Endodermal cell (in vitro differentiated cells): ENCODE measurements around the gene LYPD4. TPM values are rescaled to one million over a fixed set of nuclear protein-coding genes. Genes with fewer than 3 reads are reported as not detected.

Source experiments
- DNase-seq: peaks from one replicate; pipeline ENCODE4 v3.0.0-alpha.2; 2017
- H3K27ac ChIP-seq: 2 replicates; pipeline ENCODE4 v1.5.1; 2013; ENCODE audit warnings: mild to moderate bottlenecking, low read depth, low read length, moderate library complexity
- H3K27me3 ChIP-seq: 2 replicates; pipeline ENCODE4 v1.6.1; 2013; ENCODE audit warnings: mild to moderate bottlenecking, low read length, moderate library complexity; ENCODE audit not compliant: insufficient read depth, control insufficient read depth, poor library complexity, severe bottlenecking
- H3K36me3 ChIP-seq: 2 replicates; pipeline ENCODE4 v1.7.0; 2013; ENCODE audit warnings: mild to moderate bottlenecking, low read length, moderate library complexity; ENCODE audit not compliant: control insufficient read depth, insufficient read depth
- H3K4me1 ChIP-seq: one replicate; pipeline ENCODE4 v1.7.0; 2013; ENCODE audit warnings: low read length; ENCODE audit not compliant: control insufficient read depth, insufficient read depth
- H3K4me3 ChIP-seq: 2 replicates; pipeline ENCODE4 v1.5.1; 2013; ENCODE audit warnings: mild to moderate bottlenecking, low read length, moderate library complexity
- H3K9ac ChIP-seq: 2 replicates; pipeline ENCODE4 v1.6.1; 2013; ENCODE audit warnings: mild to moderate bottlenecking, low read length, moderate library complexity; ENCODE audit not compliant: poor library complexity, severe bottlenecking; ENCODE audit errors: extremely low read depth
- H3K9me3 ChIP-seq: 2 replicates; pipeline ENCODE4 v1.6.1; 2013; ENCODE audit warnings: mild to moderate bottlenecking, low read length, moderate library complexity; ENCODE audit not compliant: control insufficient read depth
- H3K27ac Mint-ChIP-seq: 2 replicates; pipeline ENCODE4 v1.8.0; 2020; ENCODE audit warnings: mixed read lengths
- H3K27me3 Mint-ChIP-seq: 2 replicates; pipeline ENCODE4 v1.8.0; 2021; ENCODE audit warnings: mild to moderate bottlenecking, mixed read lengths; ENCODE audit not compliant: insufficient read depth
- H3K36me3 Mint-ChIP-seq: 2 replicates; pipeline ENCODE4 v1.8.0; 2020; ENCODE audit warnings: low read depth, mixed read lengths
- H3K4me1 Mint-ChIP-seq: 2 replicates; pipeline ENCODE4 v1.8.0; 2020; ENCODE audit warnings: mixed read lengths
- H3K4me3 Mint-ChIP-seq: 2 replicates; pipeline ENCODE4 v1.8.0; 2020; ENCODE audit warnings: mild to moderate bottlenecking, moderate library complexity, mixed read lengths
- H3K9me3 Mint-ChIP-seq: 2 replicates; pipeline ENCODE4 v1.8.0; 2020; ENCODE audit warnings: mild to moderate bottlenecking, mixed read lengths
- WGBS, 2 experiments: methylation state at CpG; one replicate each; pipeline versions ENCODE4 v1.1.5 to v1.1.7; 2013; ENCODE audit warnings: missing lambda C conversion rate in 2 of 2, mixed read lengths in 1 of 2; ENCODE audit not compliant: insufficient coverage in 1 of 2, insufficient read length in 1 of 2; 5-methylcytosine and 5-hydroxymethylcytosine counted together
- total RNA-seq, 2 donors: library from RNA; stranded (reverse); fragmentation: NEBNext Ultra II Directional in 1 of 2; extraction: Animal tissue kit (Norgen Biotek cat#: 25700) in 1 of 2; gene quantifications; 2 replicates in 1 of 2; 3 replicates in 1 of 2; pipeline ENCODE4 v1.2.1, GENCODE V29; 2021
- TF ChIP-seq, protein P1 (sequence below): fragments of 200-600 bp; sonication (generic); conservative IDR thresholded peaks from 2 replicates; pipeline ENCODE4 v1.5.0; 2021; ENCODE audit warnings: antibody characterized with exemption, mild to moderate bottlenecking

Gene LYPD4
- total RNA-seq, 2 donors from 2014 or later, result not detected

DNA sequence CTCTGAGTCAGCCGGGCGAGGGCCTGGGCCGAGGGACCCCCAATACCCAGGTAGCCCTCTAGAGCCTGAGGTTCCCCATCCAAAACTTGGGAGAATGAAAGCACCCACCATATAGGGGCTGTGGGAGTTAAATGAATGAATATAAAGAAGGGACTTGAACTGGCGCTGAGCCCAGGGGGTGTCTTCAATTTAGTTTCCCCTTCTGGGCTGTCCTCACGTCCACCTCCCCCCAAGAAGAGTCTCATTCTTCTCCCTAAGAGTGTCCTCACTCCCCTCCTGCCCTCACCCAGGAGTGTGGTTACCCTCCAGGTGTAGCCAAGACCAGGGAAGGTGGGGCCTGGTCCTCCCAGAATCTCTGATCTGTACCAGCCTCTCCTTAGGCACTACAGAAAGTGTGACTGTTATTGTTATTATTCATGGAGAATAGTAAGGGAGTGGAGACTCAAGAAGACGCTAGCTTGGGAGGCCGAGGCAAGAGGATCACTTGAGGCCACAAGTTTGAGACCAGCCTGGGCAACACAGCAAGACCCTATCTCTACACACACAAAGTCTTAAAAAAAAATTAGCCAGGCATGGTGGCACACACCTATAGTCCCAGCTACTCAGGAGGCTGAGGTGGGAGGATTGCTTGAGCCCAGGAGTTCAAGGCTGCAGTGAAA, 35.3 kb upstream of the LYPD4 start:
- H3K27ac Mint-ChIP-seq, result no peak overlapping the region
- no peaks in the 10 kb centered on the region for H3K36me3 ChIP-seq
- peaks cover 56% of the 10 kb centered on the region for H3K27me3 Mint-ChIP-seq
- H3K4me1 Mint-ChIP-seq, result peaks cover 9% of the 10 kb centered on the region
- H3K4me1 ChIP-seq, result no peaks in the 10 kb centered on the region
- TF ChIP-seq, protein P1, sequence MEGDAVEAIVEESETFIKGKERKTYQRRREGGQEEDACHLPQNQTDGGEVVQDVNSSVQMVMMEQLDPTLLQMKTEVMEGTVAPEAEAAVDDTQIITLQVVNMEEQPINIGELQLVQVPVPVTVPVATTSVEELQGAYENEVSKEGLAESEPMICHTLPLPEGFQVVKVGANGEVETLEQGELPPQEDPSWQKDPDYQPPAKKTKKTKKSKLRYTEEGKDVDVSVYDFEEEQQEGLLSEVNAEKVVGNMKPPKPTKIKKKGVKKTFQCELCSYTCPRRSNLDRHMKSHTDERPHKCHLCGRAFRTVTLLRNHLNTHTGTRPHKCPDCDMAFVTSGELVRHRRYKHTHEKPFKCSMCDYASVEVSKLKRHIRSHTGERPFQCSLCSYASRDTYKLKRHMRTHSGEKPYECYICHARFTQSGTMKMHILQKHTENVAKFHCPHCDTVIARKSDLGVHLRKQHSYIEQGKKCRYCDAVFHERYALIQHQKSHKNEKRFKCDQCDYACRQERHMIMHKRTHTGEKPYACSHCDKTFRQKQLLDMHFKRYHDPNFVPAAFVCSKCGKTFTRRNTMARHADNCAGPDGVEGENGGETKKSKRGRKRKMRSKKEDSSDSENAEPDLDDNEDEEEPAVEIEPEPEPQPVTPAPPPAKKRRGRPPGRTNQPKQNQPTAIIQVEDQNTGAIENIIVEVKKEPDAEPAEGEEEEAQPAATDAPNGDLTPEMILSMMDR, result no peak
- H3K36me3 Mint-ChIP-seq, result no peaks in the 10 kb centered on the region
- H3K9me3 ChIP-seq, result no peaks in the 10 kb centered on the region
- no peak overlapping the region for H3K4me3 Mint-ChIP-seq
- no peak overlapping the region for H3K9ac ChIP-seq
- no peaks in the 10 kb centered on the region for H3K9me3 Mint-ChIP-seq
- DNase-seq, result no peak
- H3K27ac ChIP-seq, result no peak overlapping the region
- WGBS, 2 experiments, result 71 to 77% methylated on average over 1 to 7 of the region's 7 CpGs
- H3K4me3 ChIP-seq, result no peak overlapping the region
- H3K27me3 ChIP-seq, result no peaks in the 10 kb centered on the region

- 92 to 94% methylated on average over 17 to 21 of the region's 21 CpGs for WGBS, 2 experiments
- Histone ChIP-seq H3K27ac (no peak overlapping the region), H3K9me3 (no peaks in the 10 kb centered on the region), H3K27me3 (no peaks in the 10 kb centered on the region), H3K4me1 (no peaks in the 10 kb centered on the region), H3K9ac (no peak overlapping the region), H3K4me3 (no peak overlapping the region), H3K36me3 (no peaks in the 10 kb centered on the region)
- TF ChIP-seq, protein P1, result no peak
- no peak overlapping the region for H3K27ac Mint-ChIP-seq
- no peaks in the 10 kb centered on the region for H3K36me3 Mint-ChIP-seq
- DNase-seq, result no peak
- H3K4me3 Mint-ChIP-seq, result no peak overlapping the region
- peaks cover 56% of the 10 kb centered on the region for H3K27me3 Mint-ChIP-seq
- H3K9me3 Mint-ChIP-seq, result no peaks in the 10 kb centered on the region
- peaks cover 9% of the 10 kb centered on the region for H3K4me1 Mint-ChIP-seq
Measured at GRCh38 chr19:41879080-41879479, 34.6 kb upstream of the LYPD4 start.

DNA sequence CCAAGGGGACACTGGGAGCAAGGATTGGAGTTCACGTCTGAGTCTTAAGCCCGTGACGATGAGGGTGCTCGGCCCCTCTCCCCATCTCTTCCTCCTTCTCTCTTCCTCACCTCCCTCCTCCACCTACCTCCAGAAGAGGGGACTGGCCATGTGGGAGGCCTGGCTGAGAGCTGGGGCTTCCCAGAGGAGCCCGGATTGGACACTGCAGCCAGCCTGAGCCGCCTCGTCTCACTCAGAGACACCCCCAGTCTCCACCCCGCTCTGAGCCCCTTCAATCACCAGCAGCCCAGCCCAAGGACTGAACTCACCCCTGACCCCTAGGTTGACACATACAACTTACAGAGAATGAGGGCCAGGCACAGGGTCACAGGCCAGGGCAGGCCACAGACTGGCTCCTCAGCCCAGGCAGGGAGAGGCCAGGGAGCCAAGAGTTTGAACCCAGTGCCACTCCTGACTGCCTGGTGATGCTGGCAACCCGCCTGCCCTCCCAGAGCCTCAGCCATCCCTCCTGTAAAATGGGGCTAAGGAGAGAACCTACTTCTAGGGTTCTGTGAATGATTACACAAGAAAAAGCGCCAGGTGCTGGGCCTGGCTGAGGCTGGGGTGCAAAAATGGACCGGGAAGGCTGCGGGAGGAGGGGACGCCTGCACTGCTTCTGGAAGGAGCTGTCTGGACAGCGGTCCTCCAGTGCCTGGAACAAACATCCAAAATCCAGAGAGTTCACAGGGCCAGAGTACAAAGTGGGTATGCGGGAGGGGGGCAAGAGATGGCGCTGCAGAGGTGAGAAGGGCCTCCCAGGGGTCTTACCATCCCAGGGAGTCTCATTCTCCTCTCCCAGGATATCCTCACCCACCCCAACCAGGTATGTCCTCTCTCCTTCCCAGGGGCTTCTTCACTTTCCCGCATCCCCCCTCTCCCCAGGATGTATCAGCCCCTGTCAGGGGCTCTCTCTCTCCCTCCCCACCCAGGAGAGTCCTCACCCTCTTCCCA, 33.7 kb upstream of the LYPD4 start:
- peaks cover 56% of the 10 kb centered on the region for H3K27me3 Mint-ChIP-seq
- H3K36me3 Mint-ChIP-seq, result no peaks in the 10 kb centered on the region
- peaks cover 6% of the 10 kb centered on the region for H3K4me1 Mint-ChIP-seq
- no peak overlapping the region for H3K27ac Mint-ChIP-seq
- Histone ChIP-seq H3K4me1 (no peaks in the 10 kb centered on the region), H3K9me3 (no peaks in the 10 kb centered on the region), H3K4me3 (no peak overlapping the region), H3K27me3 (no peaks in the 10 kb centered on the region), H3K27ac (no peak overlapping the region), H3K9ac (no peak overlapping the region), H3K36me3 (no peaks in the 10 kb centered on the region)
- H3K9me3 Mint-ChIP-seq, result no peaks in the 10 kb centered on the region
- 87 to 92% methylated on average over 7 to 17 of the region's 17 CpGs for WGBS, 2 experiments
- DNase-seq, result no peak
- TF ChIP-seq, protein P1, result no peak
- H3K4me3 Mint-ChIP-seq, result no peak overlapping the region
